Spleen (tissue), 11 donors: Measurements from ENCODE around the gene FBXL17. TPM values are rescaled to one million over a fixed set of nuclear protein-coding genes. Genes with fewer than 3 reads are reported as not detected.

ENCODE experiments used
- DNase-seq: peaks from one replicate; pipeline ENCODE4 v3.0.0-alpha.2; 2020
- H3K27ac ChIP-seq, 8 donors: fragments of 200-600 bp; sonication (generic) in 7 of 8; 1 replicate in 4 of 8; 2 replicates in 4 of 8; pipeline versions ENCODE4 v1.5.0 to v1.8.0; 2016 to 2021; ENCODE audit warnings: inconsistent platforms in 4 of 8, mild to moderate bottlenecking in 4 of 8, moderate library complexity in 1 of 8
- H3K27me3 ChIP-seq, 7 donors: fragments of 200-600 bp; sonication (generic) in 6 of 7; replicated peaks in 1 of 7; 1 replicate in 4 of 7; 2 replicates in 3 of 7; pipeline versions ENCODE4 v1.5.0 to v1.8.0; 2016 to 2021; ENCODE audit warnings: inconsistent platforms in 3 of 7, mild to moderate bottlenecking in 1 of 7
- H3K36me3 ChIP-seq, 6 donors: fragments of 200-600 bp; sonication (generic) in 5 of 6; 1 replicate in 4 of 6; 2 replicates in 2 of 6; pipeline versions ENCODE4 v1.5.0 to v1.8.0; 2016 to 2021; ENCODE audit warnings: inconsistent platforms in 2 of 6
- H3K4me1 ChIP-seq, 6 donors: fragments of 200-600 bp; sonication (generic) in 5 of 6; 1 replicate in 3 of 6; 2 replicates in 3 of 6; pipeline versions ENCODE4 v1.5.0 to v1.8.0; 2016 to 2021; ENCODE audit warnings: inconsistent platforms in 3 of 6
- H3K4me3 ChIP-seq, 8 donors: fragments of 200-600 bp; sonication (generic) in 7 of 8; 1 replicate in 4 of 8; 2 replicates in 4 of 8; pipeline versions ENCODE4 v1.5.0 to v1.8.0; 2016 to 2021; ENCODE audit warnings: inconsistent platforms in 4 of 8, mild to moderate bottlenecking in 4 of 8, moderate library complexity in 2 of 8
- H3K9me3 ChIP-seq, 8 donors: fragments of 200-600 bp; sonication (generic) in 7 of 8; 1 replicate in 4 of 8; 2 replicates in 4 of 8; pipeline versions ENCODE4 v1.5.0 to v1.8.0; 2016 to 2021; ENCODE audit warnings: inconsistent platforms in 4 of 8
- CTCF ChIP-seq, 11 experiments: fragments of 200-600 bp in 7 of 11; fragments of 450-650 bp in 4 of 11; sonication (generic) in 4 of 11; IDR thresholded peaks in 8 of 11; conservative IDR thresholded peaks in 3 of 11; 1 replicate in 7 of 11; 2 replicates in 4 of 11; pipeline versions ENCODE4 v1.4.0 to v1.8.0; 2016 to 2021; ENCODE audit warnings: antibody characterized with exemption in 11 of 11, inconsistent platforms in 4 of 11, mild to moderate bottlenecking in 1 of 11
- POLR2A ChIP-seq, 3 donors: fragments of 450-650 bp; IDR thresholded peaks; one replicate each; pipeline ENCODE4 v1.5.1; 2017; ENCODE audit warnings: antibody characterized with exemption in 3 of 3, mild to moderate bottlenecking in 1 of 3
- POLR2AphosphoS5 ChIP-seq, 3 donors: sonication (generic); formaldehyde crosslinking; IDR thresholded peaks; one replicate each; pipeline ENCODE4 v1.5.1; 2017; ENCODE audit warnings: antibody characterized with exemption in 3 of 3
- WGBS, 5 donors: extraction: QIAGEN DNeasy Blood & Tissue Kit in 3 of 5; methylation state at CpG; one replicate each; pipeline versions ENCODE4 v1.1.5 to v1.1.7; 2013 to 2018; 5-methylcytosine and 5-hydroxymethylcytosine counted together
- intact Hi-C: fragments of 100-400 bp; cut with DNase I; formaldehyde crosslinking; loops from one replicate; pipeline ENCODE4 v1.15.0; 2023; ENCODE audit warnings: low total_unique reads
- polyA plus RNA-seq, 3 donors: library from polyadenylated mRNA; stranded (reverse); fragments of 200-250 nt; gene quantifications; one replicate each; pipeline ENCODE4 v1.2.1, GENCODE V29; 2013
- total RNA-seq, 7 donors: library from RNA; depleted of rRNA in 3 of 7; stranded (reverse); fragments of >200 nt in 3 of 7; fragmentation: NEBNext Ultra II Directional in 4 of 7; extraction: Animal tissue kit (Norgen Biotek cat#: 25700) in 4 of 7; gene quantifications; one replicate each; pipeline versions ENCODE4 v1.1.0 to v1.2.1, GENCODE V29; 2016 to 2021
- donor health status: healthy with polysubstance abuse.
- donor health status: DM: no; HTN: no; CAD: no; lungs with moderate emphysema.
- donor health status: DM: no; HTN: no; CAD: no.
- donor health status: Bipolar disorder and iron deficiency.
- donor health status: healthy.
- donor health status: DM: no; HTN: no; CAD: no.
- donor health status: DM: yes; HTN: yes; CAD: no.

FBXL17 gene
- total and polyA plus RNA-seq, 10 donors = 5.1 to 39.9 (median 21.8) TPM

DNA sequence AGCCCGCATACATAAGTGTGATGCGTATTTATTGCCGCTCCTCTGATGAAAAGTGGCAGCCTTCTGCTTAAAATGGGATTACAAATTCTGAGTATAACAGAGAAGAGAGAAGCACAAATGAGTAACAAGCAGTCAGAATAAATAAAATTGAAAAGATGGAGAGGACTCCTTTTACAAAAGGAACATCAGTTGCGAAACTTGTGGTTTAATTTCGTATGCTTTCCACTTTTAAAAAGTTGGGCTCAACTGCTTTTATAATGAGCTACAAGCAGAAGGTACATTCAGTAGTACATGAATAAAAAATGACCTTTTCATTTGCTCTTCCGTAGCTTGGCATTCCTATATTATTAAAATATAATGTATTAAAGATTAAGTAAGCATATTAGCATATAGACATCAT lies 320.0 kb downstream of the FBXL17 start:
- Histone ChIP-seq H3K27me3 (no peaks in the 10 kb centered on the region), H3K4me1 (no peaks in the 10 kb centered on the region), H3K36me3 (no peaks in the 10 kb centered on the region), H3K4me3 (no peak overlapping the region), H3K27ac (no peak overlapping the region), H3K9me3 (no peaks in the 10 kb centered on the region)
- no peak for DNase-seq
- TF ChIP-seq POLR2AphosphoS5 (IDR thresholded peaks at IDR 0.05) (no peak), POLR2A (IDR thresholded peaks at IDR 0.05) (no peak), CTCF (IDR thresholded peaks at IDR 0.05 in 8 of 11, conservative IDR thresholded peaks at IDR 0.05 in 3 of 11) (no peak)
- intact Hi-C loops = no loop called here
- WGBS, 5 donors = 65 to 76% (median 71%) methylated on average over 6 of the region's 6 CpGs

DNA sequence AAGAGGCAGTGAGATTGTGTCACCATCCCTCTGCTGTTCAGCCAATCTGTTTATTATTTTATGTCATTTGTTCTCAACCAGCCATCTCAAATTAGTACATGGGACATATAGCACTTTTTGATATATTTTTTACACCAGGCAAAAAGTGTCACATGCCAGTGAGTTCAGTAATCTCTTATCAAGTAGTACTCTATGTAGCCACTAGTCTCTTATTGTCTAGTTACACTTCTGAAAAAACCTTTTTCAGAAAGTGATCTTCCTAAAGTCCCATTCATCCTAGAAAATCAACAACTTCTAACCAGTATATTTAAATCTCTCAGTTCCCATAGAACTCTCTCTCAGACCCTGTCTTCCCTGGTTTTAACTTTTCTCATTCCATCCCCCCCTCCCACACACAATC lies 321.6 kb downstream of the FBXL17 start:
- TF ChIP-seq CTCF (IDR thresholded peaks at IDR 0.05 in 8 of 11, conservative IDR thresholded peaks at IDR 0.05 in 3 of 11) = no peak
- no peak for TF ChIP-seq POLR2A (IDR thresholded peaks at IDR 0.05)
- no peak for TF ChIP-seq POLR2AphosphoS5 (IDR thresholded peaks at IDR 0.05)
- Histone ChIP-seq H3K36me3 (no peaks in the 10 kb centered on the region), H3K4me1 (no peaks in the 10 kb centered on the region), H3K4me3 (no peak overlapping the region), H3K9me3 (no peaks in the 10 kb centered on the region), H3K27ac (no peak overlapping the region), H3K27me3 (no peaks in the 10 kb centered on the region)
- DNase-seq = no peak
- intact Hi-C loops = no loop called here

DNA sequence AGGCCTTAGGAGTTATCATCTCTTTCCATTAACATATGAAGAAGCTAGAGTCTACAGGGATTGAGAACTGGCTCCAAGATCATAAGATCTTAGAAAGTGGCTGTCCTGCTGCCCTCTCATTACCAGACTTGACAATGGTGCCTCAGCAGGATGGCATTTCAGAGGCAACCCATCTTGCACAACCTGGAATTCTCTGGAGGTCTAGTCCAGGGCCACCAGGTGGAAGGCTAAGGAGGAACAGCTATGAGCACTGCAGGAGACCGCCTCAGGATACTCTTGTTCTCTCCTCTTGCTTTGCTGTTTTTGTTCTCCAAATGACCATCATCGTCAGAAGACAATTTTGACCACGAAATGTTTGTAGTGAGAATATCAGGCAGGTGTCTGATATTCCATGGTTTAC lies 322.6 kb downstream of the FBXL17 start:
- intact Hi-C loops = no loop called here
- Histone ChIP-seq H3K4me1 (no peaks in the 10 kb centered on the region), H3K36me3 (peaks cover 0 to 6% (median 3%) of the 10 kb centered on the region in 6 donors), H3K9me3 (peaks cover 0 to 7% (median 5%) of the 10 kb centered on the region in 8 donors), H3K27ac (no peak overlapping the region), H3K27me3 (no peaks in the 10 kb centered on the region), H3K4me3 (no peak overlapping the region)
- WGBS, 5 donors = 92 to 97% (median 96%) methylated on average over 3 of the region's 3 CpGs
- no peak for TF ChIP-seq CTCF (IDR thresholded peaks at IDR 0.05 in 8 of 11, conservative IDR thresholded peaks at IDR 0.05 in 3 of 11)
- TF ChIP-seq POLR2A (IDR thresholded peaks at IDR 0.05) = no peak
- TF ChIP-seq POLR2AphosphoS5 (IDR thresholded peaks at IDR 0.05) = no peak
- DNase-seq = no peak

GRCh38 chr5:108054349-108054748 lies 327.5 kb downstream of the FBXL17 start:
- Histone ChIP-seq H3K4me1 (no peaks in the 10 kb centered on the region), H3K4me3 (no peak overlapping the region), H3K9me3 (peaks cover 0 to 55% (median 49%) of the 10 kb centered on the region in 8 donors), H3K27ac (no peak overlapping the region), H3K27me3 (no peaks in the 10 kb centered on the region), H3K36me3 (peaks cover 0 to 18% (median 10%) of the 10 kb centered on the region in 6 donors)
- TF ChIP-seq POLR2A (IDR thresholded peaks at IDR 0.05) (no peak), CTCF (IDR thresholded peaks at IDR 0.05 in 8 of 11, conservative IDR thresholded peaks at IDR 0.05 in 3 of 11) (no peak), POLR2AphosphoS5 (IDR thresholded peaks at IDR 0.05) (no peak)
- intact Hi-C loops = no loop called here
- DNase-seq = no peak
